Body of pancreas (tissue), 4 donors: ENCODE measurements around the gene RPL41.

ENCODE experiments used
- POLR2A ChIP-seq, 3 donors: fragments of 450-650 bp; IDR thresholded peaks; one replicate each; pipeline ENCODE4 v1.6.1; 2016; ENCODE audit warnings: antibody characterized with exemption in 3 of 3, mild to moderate bottlenecking in 2 of 3
- TF ChIP-seq, protein P1 (sequence below), 7 experiments: fragments of 450-650 bp in 4 of 7; fragments of 200-600 bp in 3 of 7; sonication (generic) in 3 of 7; IDR thresholded peaks; one replicate each; pipeline ENCODE4 v1.5.1; 2016 to 2019; ENCODE audit warnings: antibody characterized with exemption in 7 of 7

DNA sequence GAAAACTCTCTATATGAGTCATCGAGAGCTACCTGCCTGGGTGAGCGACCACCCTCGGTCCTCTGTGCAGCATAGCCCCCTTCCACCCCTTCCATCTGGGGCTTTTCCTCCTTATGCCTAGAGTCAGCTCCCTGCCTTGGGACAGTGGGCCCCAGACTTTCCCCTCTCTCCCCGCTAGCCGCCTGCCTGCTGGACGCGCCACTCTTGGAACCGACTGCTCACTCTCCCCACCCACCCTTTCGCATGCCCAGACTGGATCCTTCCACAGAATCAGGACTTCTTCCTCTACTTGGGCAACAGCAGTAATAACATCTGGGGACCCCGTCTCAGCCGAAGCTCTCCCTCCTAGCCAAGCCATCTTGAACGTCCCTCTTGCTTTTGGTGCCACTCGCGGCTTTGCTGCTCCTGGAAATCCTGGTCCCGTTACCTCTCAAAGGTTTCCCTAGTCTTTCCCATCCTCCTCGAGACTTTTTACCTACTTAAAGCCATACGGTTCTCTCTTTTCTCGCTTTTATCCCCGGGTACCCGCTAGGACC is 12.3 kb downstream of the RPL41 start:
- TF ChIP-seq, protein P1, sequence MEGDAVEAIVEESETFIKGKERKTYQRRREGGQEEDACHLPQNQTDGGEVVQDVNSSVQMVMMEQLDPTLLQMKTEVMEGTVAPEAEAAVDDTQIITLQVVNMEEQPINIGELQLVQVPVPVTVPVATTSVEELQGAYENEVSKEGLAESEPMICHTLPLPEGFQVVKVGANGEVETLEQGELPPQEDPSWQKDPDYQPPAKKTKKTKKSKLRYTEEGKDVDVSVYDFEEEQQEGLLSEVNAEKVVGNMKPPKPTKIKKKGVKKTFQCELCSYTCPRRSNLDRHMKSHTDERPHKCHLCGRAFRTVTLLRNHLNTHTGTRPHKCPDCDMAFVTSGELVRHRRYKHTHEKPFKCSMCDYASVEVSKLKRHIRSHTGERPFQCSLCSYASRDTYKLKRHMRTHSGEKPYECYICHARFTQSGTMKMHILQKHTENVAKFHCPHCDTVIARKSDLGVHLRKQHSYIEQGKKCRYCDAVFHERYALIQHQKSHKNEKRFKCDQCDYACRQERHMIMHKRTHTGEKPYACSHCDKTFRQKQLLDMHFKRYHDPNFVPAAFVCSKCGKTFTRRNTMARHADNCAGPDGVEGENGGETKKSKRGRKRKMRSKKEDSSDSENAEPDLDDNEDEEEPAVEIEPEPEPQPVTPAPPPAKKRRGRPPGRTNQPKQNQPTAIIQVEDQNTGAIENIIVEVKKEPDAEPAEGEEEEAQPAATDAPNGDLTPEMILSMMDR (IDR thresholded peaks at IDR 0.05) = no peak
- no peak for TF ChIP-seq POLR2A (IDR thresholded peaks at IDR 0.05)
